Measurements from ENCODE around the gene PSIP1.
"Not testable (repeated sequence)": the region's sequence is repeated elsewhere in the genome, so short reads cannot be mapped to it uniquely, and the experiment has no call there.

Gene PSIP1

GRCh38 chr9:15453956-15454355 lies 56.8 kb downstream of the PSIP1 start:
- Histone ChIP-seq H4K8ac (ENCODE audit: low read depth, low read length) (no peak overlapping the region), H3K23ac (ENCODE audit: low read length) (no peak overlapping the region), H3K27ac (ENCODE audit: low read depth, low read length) (no peak overlapping the region), H3K4me2 (ENCODE audit: low read length) (no peak overlapping the region), H3K9ac (ENCODE audit: low read length) (no peak overlapping the region), H2AFZ (ENCODE audit: insufficient read depth, low read length, poor library complexity) (no peak overlapping the region), H4K91ac (ENCODE audit: low read depth, low read length) (no peak overlapping the region), H2BK120ac (ENCODE audit: insufficient read depth, low read length, poor library complexity) (no peak overlapping the region), H3K4me3 (ENCODE audit: low read depth, low read length) (no peak overlapping the region), H2BK5ac (ENCODE audit: low read depth, low read length, poor library complexity) (no peak overlapping the region), H3K18ac (ENCODE audit: low read length) (no peak overlapping the region), H3K4ac (ENCODE audit: low read depth, low read length) (no peak overlapping the region), H3K14ac (ENCODE audit: low read length) (no peak overlapping the region), H3K36me3 (ENCODE audit: control insufficient read depth in 1 of 2, insufficient read depth in 2 of 2, low read length in 2 of 2) (peaks cover 17 to 25% of the 10 kb centered on the region in 2 experiments), H3K9me3 (ENCODE audit: insufficient read depth, low read depth, low read length) (no peaks in the 10 kb centered on the region), H3K4me1 (ENCODE audit: control insufficient read depth in 1 of 2, insufficient read depth in 2 of 2, low read length in 2 of 2) (no peaks in the 10 kb centered on the region), H2AK5ac (ENCODE audit: low read length) (no peak overlapping the region), H3K27me3 (ENCODE audit: insufficient read depth, low read length) (no peaks in the 10 kb centered on the region), H3K79me2 (ENCODE audit: control insufficient read depth, insufficient read depth, low read length, poor library complexity) (no peaks in the 10 kb centered on the region), H2BK12ac (ENCODE audit: low read length) (no peak overlapping the region), H4K12ac (ENCODE audit: low read depth, low read length) (no peak overlapping the region), H3K79me1 (ENCODE audit: low read length) (no peaks in the 10 kb centered on the region)
- WGBS (ENCODE audit: extremely low coverage, insufficient coverage, insufficient read length) = no CpG with 5 or more reads among the region's 5 CpGs
- no peak for DNase-seq

GRCh38 chr9:15444141-15444540 lies 66.6 kb downstream of the PSIP1 start:
- Histone ChIP-seq H2BK5ac (ENCODE audit: low read depth, low read length, poor library complexity) (no peak overlapping the region), H2AFZ (ENCODE audit: insufficient read depth, low read length, poor library complexity) (no peak overlapping the region), H2BK120ac (ENCODE audit: insufficient read depth, low read length, poor library complexity) (no peak overlapping the region), H2BK12ac (ENCODE audit: low read length) (no peak overlapping the region), H3K4me3 (ENCODE audit: low read depth, low read length) (no peak overlapping the region), H3K9me3 (ENCODE audit: insufficient read depth, low read depth, low read length) (peaks cover 3% of the 10 kb centered on the region), H3K79me2 (ENCODE audit: control insufficient read depth, insufficient read depth, low read length, poor library complexity) (no peaks in the 10 kb centered on the region), H2AK5ac (ENCODE audit: low read length) (no peak overlapping the region), H4K12ac (ENCODE audit: low read depth, low read length) (no peak overlapping the region), H3K4me2 (ENCODE audit: low read length) (no peak overlapping the region), H3K36me3 (ENCODE audit: control insufficient read depth in 1 of 2, insufficient read depth in 2 of 2, low read length in 2 of 2) (peaks cover 35 to 44% of the 10 kb centered on the region in 2 experiments), H4K8ac (ENCODE audit: low read depth, low read length) (no peak overlapping the region), H3K4ac (ENCODE audit: low read depth, low read length) (no peak overlapping the region), H3K9ac (ENCODE audit: low read length) (no peak overlapping the region), H3K23ac (ENCODE audit: low read length) (no peak overlapping the region), H3K18ac (ENCODE audit: low read length) (no peak overlapping the region), H3K4me1 (ENCODE audit: control insufficient read depth in 1 of 2, insufficient read depth in 2 of 2, low read length in 2 of 2) (no peaks in the 10 kb centered on the region), H3K27me3 (ENCODE audit: insufficient read depth, low read length) (no peaks in the 10 kb centered on the region), H3K79me1 (ENCODE audit: low read length) (no peaks in the 10 kb centered on the region), H3K14ac (ENCODE audit: low read length) (no peak overlapping the region), H3K27ac (ENCODE audit: low read depth, low read length) (no peak overlapping the region), H4K91ac (ENCODE audit: low read depth, low read length) (no peak overlapping the region)
- no peak for DNase-seq
- WGBS (ENCODE audit: extremely low coverage, insufficient coverage, insufficient read length) = no CpG with 5 or more reads among the region's 3 CpGs

- not testable (repeated sequence) for H3K27ac ChIP-seq (ENCODE audit: low read depth, low read length); H4K91ac ChIP-seq (ENCODE audit: low read depth, low read length); H2BK5ac ChIP-seq (ENCODE audit: low read depth, low read length, poor library complexity); H3K4me2 ChIP-seq (ENCODE audit: low read length); H3K79me2 ChIP-seq (ENCODE audit: control insufficient read depth, insufficient read depth, low read length, poor library complexity); H3K9me3 ChIP-seq (ENCODE audit: insufficient read depth, low read depth, low read length); H3K4ac ChIP-seq (ENCODE audit: low read depth, low read length); H2BK12ac ChIP-seq (ENCODE audit: low read length); H3K14ac ChIP-seq (ENCODE audit: low read length); H3K23ac ChIP-seq (ENCODE audit: low read length); H3K4me3 ChIP-seq (ENCODE audit: low read depth, low read length); H4K8ac ChIP-seq (ENCODE audit: low read depth, low read length); H4K12ac ChIP-seq (ENCODE audit: low read depth, low read length); H2BK120ac ChIP-seq (ENCODE audit: insufficient read depth, low read length, poor library complexity); H3K9ac ChIP-seq (ENCODE audit: low read length); H2AK5ac ChIP-seq (ENCODE audit: low read length); H3K4me1 ChIP-seq (ENCODE audit: control insufficient read depth in 1 of 2, insufficient read depth in 2 of 2, low read length in 2 of 2); H2AFZ ChIP-seq (ENCODE audit: insufficient read depth, low read length, poor library complexity); DNase-seq; H3K79me1 ChIP-seq (ENCODE audit: low read length); H3K27me3 ChIP-seq (ENCODE audit: insufficient read depth, low read length); H3K18ac ChIP-seq (ENCODE audit: low read length)
- H3K36me3 ChIP-seq (ENCODE audit: control insufficient read depth in 1 of 2, insufficient read depth in 2 of 2, low read length in 2 of 2) = peaks cover 30 to 32% of the 10 kb centered on the region in 2 experiments
- WGBS (ENCODE audit: extremely low coverage, insufficient coverage, insufficient read length) = no CpG with 5 or more reads among the region's 33 CpGs
Measured at GRCh38 chr9:15442264-15442663, 68.5 kb downstream of the PSIP1 start.

- H3K4me1 ChIP-seq (ENCODE audit: control insufficient read depth in 1 of 2, insufficient read depth in 2 of 2, low read length in 2 of 2); H4K91ac ChIP-seq (ENCODE audit: low read depth, low read length); H4K8ac ChIP-seq (ENCODE audit: low read depth, low read length); H3K9me3 ChIP-seq (ENCODE audit: insufficient read depth, low read depth, low read length); H2BK5ac ChIP-seq (ENCODE audit: low read depth, low read length, poor library complexity); DNase-seq; H2BK120ac ChIP-seq (ENCODE audit: insufficient read depth, low read length, poor library complexity); H3K9ac ChIP-seq (ENCODE audit: low read length); H3K27me3 ChIP-seq (ENCODE audit: insufficient read depth, low read length); H3K79me1 ChIP-seq (ENCODE audit: low read length); H3K27ac ChIP-seq (ENCODE audit: low read depth, low read length); H2AFZ ChIP-seq (ENCODE audit: insufficient read depth, low read length, poor library complexity); H3K23ac ChIP-seq (ENCODE audit: low read length); H3K14ac ChIP-seq (ENCODE audit: low read length); H3K18ac ChIP-seq (ENCODE audit: low read length); H3K79me2 ChIP-seq (ENCODE audit: control insufficient read depth, insufficient read depth, low read length, poor library complexity); H2BK12ac ChIP-seq (ENCODE audit: low read length); H3K4me3 ChIP-seq (ENCODE audit: low read depth, low read length); H4K12ac ChIP-seq (ENCODE audit: low read depth, low read length); H2AK5ac ChIP-seq (ENCODE audit: low read length); H3K4ac ChIP-seq (ENCODE audit: low read depth, low read length); H3K4me2 ChIP-seq (ENCODE audit: low read length): not testable (repeated sequence)
- no CpG with 5 or more reads among the region's 29 CpGs for WGBS (ENCODE audit: extremely low coverage, insufficient coverage, insufficient read length)
- H3K36me3 ChIP-seq (ENCODE audit: control insufficient read depth in 1 of 2, insufficient read depth in 2 of 2, low read length in 2 of 2) = peaks cover 28 to 35% of the 10 kb centered on the region in 2 experiments
Measured at GRCh38 chr9:15441841-15442240, 68.9 kb downstream of the PSIP1 start.
